ENCODE data around the gene NCAM2.
"Not testable (repeated sequence)": the region's sequence is repeated elsewhere in the genome, so short reads cannot be mapped to it uniquely, and the experiment has no call there.

NCAM2 gene

GRCh38 chr21:21111309-21111920, 113.2 kb downstream of the NCAM2 start:
- no peak for DNase-seq

GRCh38 chr21:21114461-21114860, 116.3 kb downstream of the NCAM2 start:
- no peak for DNase-seq

- DNase-seq, result no peak
Observed at GRCh38 chr21:21119091-21119490, 120.9 kb downstream of the NCAM2 start.

GRCh38 chr21:21122680-21123079, 124.5 kb downstream of the NCAM2 start:
- DNase-seq, result no peak

- no peak for DNase-seq
Observed at GRCh38 chr21:21132390-21132789, 134.2 kb downstream of the NCAM2 start.

- DNase-seq, result no peak
Observed at GRCh38 chr21:21137986-21138385, 139.8 kb downstream of the NCAM2 start.

GRCh38 chr21:21146587-21147373, 148.6 kb downstream of the NCAM2 start:
- DNase-seq, result no peak

- no peak for DNase-seq
Observed at GRCh38 chr21:21147374-21147745, 149.2 kb downstream of the NCAM2 start.

GRCh38 chr21:21148009-21148408, 149.8 kb downstream of the NCAM2 start:
- no peak for DNase-seq

- no peak for DNase-seq
Observed at GRCh38 chr21:21148514-21148913, 150.3 kb downstream of the NCAM2 start.

- not testable (repeated sequence) for DNase-seq
Observed at GRCh38 chr21:21149445-21149844, 151.2 kb downstream of the NCAM2 start.

- no peak for DNase-seq
Observed at GRCh38 chr21:21151231-21151630, 153.0 kb downstream of the NCAM2 start.

GRCh38 chr21:21156397-21156796, 158.2 kb downstream of the NCAM2 start:
- DNase-seq, result no peak

- no peak for DNase-seq
Observed at GRCh38 chr21:21156957-21157356, 158.7 kb downstream of the NCAM2 start.

- DNase-seq, result no peak
Observed at GRCh38 chr21:21158376-21158918, 160.2 kb downstream of the NCAM2 start.

- DNase-seq, result no peak
Observed at GRCh38 chr21:21159253-21159899, 161.2 kb downstream of the NCAM2 start.

- peak; percentile 8 to 10 for DNase-seq
Observed at GRCh38 chr21:21162786-21163185, 164.6 kb downstream of the NCAM2 start.

- DNase-seq, result peak; percentile 44 to 75
Observed at GRCh38 chr21:21163904-21164303, 165.7 kb downstream of the NCAM2 start.

GRCh38 chr21:21165063-21165645, 166.9 kb downstream of the NCAM2 start:
- no peak for DNase-seq

- no peak for DNase-seq
Observed at GRCh38 chr21:21174676-21175075, 176.5 kb downstream of the NCAM2 start.

GRCh38 chr21:21175798-21176334, 177.7 kb downstream of the NCAM2 start:
- DNase-seq, result no peak

GRCh38 chr21:21177353-21177986, 179.3 kb downstream of the NCAM2 start:
- no peak for DNase-seq
